Motor neuron (in vitro differentiated cells): ENCODE results near the gene CDC37L1. TPM values are rescaled to one million over a fixed set of nuclear protein-coding genes. Genes with fewer than 3 reads are reported as not detected.

Experiments used
- ATAC-seq, 8 experiments: fragments of 200-7000 bp; cut with Tn5 transposase; replicated peaks in 6 of 8; 2 replicates each; pipeline ENCODE4 v1.8.0; 2021; ENCODE audit warnings: mild to moderate bottlenecking in 8 of 8, moderate library complexity in 8 of 8
- H3K27ac ChIP-seq, 2 donors: fragments of 250-450 bp; sonication (Bioruptor Pico); 2 replicates each; pipeline ENCODE4 v1.9.0; 2021; ENCODE audit warnings: antibody characterized with exemption in 2 of 2, mild to moderate bottlenecking in 2 of 2, moderate library complexity in 1 of 2
- H3K4me1 ChIP-seq, 2 donors: fragments of 250-450 bp; sonication (Bioruptor Pico); replicated peaks in 1 of 2; 2 replicates each; pipeline ENCODE4 v1.6.1; 2021; ENCODE audit warnings: antibody characterized with exemption in 2 of 2, mild to moderate bottlenecking in 2 of 2, moderate library complexity in 1 of 2
- H3K4me3 ChIP-seq, 5 donors: fragments of 250-450 bp; sonication (Bioruptor Pico); 2 replicates each; pipeline ENCODE4 v1.9.0; 2021; ENCODE audit warnings: antibody characterized with exemption in 5 of 5, mild to moderate bottlenecking in 5 of 5, moderate library complexity in 4 of 5
- WGBS, 10 experiments: fragments of 450-650 bp; shearing (Covaris generic); methylation state at CpG; one replicate each; pipeline ENCODE4 v1.0.0; 2022; 5-methylcytosine and 5-hydroxymethylcytosine counted together
- in situ Hi-C, 9 experiments: fragments of 400-800 bp; cut with MboI; loops; one replicate each; pipeline ENCODE4 v1.15.0; 2021; ENCODE audit warnings: low sequenced_read_pairs in 9 of 9, low pct_unique_long_range_greater_than_20kb in 2 of 9; ENCODE audit not compliant: unreplicated experiment in 9 of 9
- total RNA-seq, 8 experiments: library from RNA; unstranded; fragments of 300-600 nt; gene quantifications; 2 replicates each; pipeline versions ENCODE4 v1.2.3 to v1.2.4, GENCODE V29; 2022

The CDC37L1 gene
- total RNA-seq, 8 experiments from 2014 or later: 15.4 to 35.6 (median 22.8) TPM

DNA sequence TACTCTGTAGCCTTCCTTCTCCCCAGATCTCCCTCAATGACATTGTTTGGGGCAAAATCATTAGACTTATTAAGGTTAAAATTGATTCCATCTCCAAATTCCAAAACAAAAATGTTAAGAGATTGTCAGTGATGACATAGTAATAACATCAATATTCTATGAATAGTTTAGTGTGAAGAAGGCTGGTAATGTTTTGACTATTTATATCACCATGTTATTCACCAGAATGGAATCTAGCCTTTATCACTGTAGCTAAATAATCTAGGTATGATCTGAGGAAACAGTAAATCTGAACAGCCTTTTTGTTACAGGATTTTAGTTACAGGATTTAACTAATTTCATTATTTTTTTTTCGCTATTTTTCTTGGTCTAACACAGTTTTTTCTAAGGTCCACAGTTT is 18.2 kb upstream of the CDC37L1 start:
- peaks cover 30 to 34% of the 10 kb centered on the region in 2 donors for H3K4me1 ChIP-seq
- H3K4me3 ChIP-seq: no peak overlapping the region
- no peak overlapping the region for H3K27ac ChIP-seq
- in situ Hi-C loops: loop anchor here in 1 of 9 experiments (25.0 kb wide), 1 partner anchor 274 kb away; no protein-coding TSS in a partner anchor
- whole genome bisulfite sequencing, 10 experiments: 69 to 100% (median 100%) methylated on average over 1 of the region's 1 CpG; no CpG with 5 or more reads in 1 of the 10 experiments
- no peak for ATAC-seq

DNA sequence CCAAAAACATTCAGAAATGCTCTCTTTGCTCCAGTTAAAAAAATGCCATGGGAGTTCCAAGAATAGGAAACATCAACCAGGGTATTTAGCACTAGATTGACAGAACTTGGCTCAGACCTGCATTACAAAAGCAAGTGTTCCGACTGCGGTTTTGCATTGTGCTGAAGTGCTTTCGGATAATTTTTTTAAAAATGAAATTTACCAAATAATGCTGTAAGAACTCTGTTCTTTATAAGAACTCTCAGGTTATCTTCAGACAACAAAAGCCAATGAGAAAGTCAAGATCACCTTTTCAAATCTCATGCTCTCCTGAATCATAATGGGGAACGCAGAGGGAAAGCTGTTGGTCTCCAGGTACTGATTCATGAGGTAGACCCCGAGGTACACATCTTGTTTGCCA is 17.8 kb upstream of the CDC37L1 start:
- H3K27ac ChIP-seq: no peak overlapping the region
- H3K4me1 ChIP-seq: peaks cover 30 to 37% of the 10 kb centered on the region in 2 donors
- ATAC-seq: no peak
- H3K4me3 ChIP-seq: peak overlapping the region; percentile 54 to 96 (median 75)
- in situ Hi-C loops: loop anchor here in 1 of 9 experiments (25.0 kb wide), 1 partner anchor 274 kb away; no protein-coding TSS in a partner anchor
- WGBS, 10 experiments: 0 to 36% (median 17%) methylated on average over 2 to 4 of the region's 5 CpGs; no CpG with 5 or more reads in 1 of the 10 experiments

DNA sequence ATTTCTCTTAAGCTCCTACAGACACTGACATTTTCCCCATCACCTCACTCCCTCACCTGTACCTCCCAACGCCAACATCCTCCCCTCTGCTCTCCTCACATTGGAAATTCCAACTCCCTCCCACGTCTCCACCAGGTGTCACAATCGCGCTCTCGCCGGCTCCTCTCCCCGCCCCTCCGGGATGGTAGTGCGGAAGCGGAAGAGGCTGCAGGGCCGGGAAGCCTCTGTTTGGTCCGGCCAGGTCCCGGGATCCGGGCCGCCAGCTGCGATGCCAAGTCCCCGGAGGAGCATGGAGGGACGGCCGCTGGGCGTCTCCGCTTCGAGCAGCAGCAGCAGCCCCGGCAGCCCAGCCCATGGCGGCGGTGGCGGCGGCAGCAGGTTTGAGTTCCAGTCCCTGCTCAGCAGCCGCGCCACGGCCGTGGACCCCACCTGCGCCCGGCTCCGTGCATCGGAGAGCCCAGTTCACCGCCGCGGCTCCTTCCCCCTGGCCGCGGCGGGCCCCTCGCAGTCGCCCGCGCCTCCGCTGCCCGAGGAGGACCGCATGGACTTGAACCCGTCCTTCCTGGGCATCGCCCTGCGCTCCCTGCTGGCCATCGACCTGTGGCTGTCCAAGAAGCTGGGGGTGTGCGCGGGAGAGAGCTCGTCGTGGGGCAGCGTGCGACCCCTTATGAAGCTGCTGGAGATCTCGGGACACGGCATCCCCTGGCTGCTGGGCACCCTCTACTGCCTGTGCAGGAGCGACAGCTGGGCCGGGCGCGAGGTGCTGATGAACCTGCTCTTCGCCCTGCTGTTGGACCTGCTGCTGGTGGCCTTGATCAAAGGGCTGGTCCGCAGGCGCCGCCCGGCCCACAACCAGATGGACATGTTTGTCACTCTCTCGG is 17.0 kb upstream of the CDC37L1 start, which contains the start of gene PLPP6:
PLPP6 (plus strand) TSS at position 187 of the 881 bp plus-strand sequence; CDS start at position 269, 82 bp downstream.
- 0 to 40% (median 0%) methylated on average over 1 to 9 of the region's 70 CpGs; no CpG with 5 or more reads in 5 of the 10 experiments for WGBS, 10 experiments
- H3K27ac ChIP-seq: peak within 1 kb of the TSS; percentile 5 to 66
- peaks cover 30 to 40% of the 10 kb centered on the region in 2 donors for H3K4me1 ChIP-seq
- ATAC-seq: peak; percentile 84 to 95 (median 88)
- H3K4me3 ChIP-seq: peak within 1 kb of the TSS; percentile 54 to 96 (median 75)
- in situ Hi-C loops: loop anchor here in 1 of 9 experiments (25.0 kb wide), 1 partner anchor 275 kb away; no protein-coding TSS in a partner anchor

- Histone ChIP-seq H3K27ac (peak overlapping the region in 1 of 2 donors; percentile 66), H3K4me3 (peak overlapping the region; percentile 54 to 96 (median 75)), H3K4me1 (peaks cover 30 to 40% of the 10 kb centered on the region in 2 donors)
- in situ Hi-C loops: loop anchor here in 1 of 9 experiments (25.0 kb wide), 1 partner anchor 276 kb away; no protein-coding TSS in a partner anchor
- WGBS, 10 experiments: 28 to 80% (median 74%) methylated on average over 1 to 12 of the region's 13 CpGs; no CpG with 5 or more reads in 2 of the 10 experiments
- ATAC-seq: peak in 6 of 8 experiments; percentile 1 to 51 (median 43)
These were observed 16.2 kb upstream of the CDC37L1 start for GRCh38 chr9:4662989-4663792.

GRCh38 chr9:4663956-4664355 is 15.4 kb upstream of the CDC37L1 start:
- in situ Hi-C loops: loop anchor here in 1 of 9 experiments (25.0 kb wide), 1 partner anchor 277 kb away; no protein-coding TSS in a partner anchor
- Histone ChIP-seq H3K27ac (no peak overlapping the region), H3K4me1 (peaks cover 30 to 40% of the 10 kb centered on the region in 2 donors), H3K4me3 (peak overlapping the region in 4 of 5 donors; percentile 3 to 75 (median 64))
- 71 to 100% (median 89%) methylated on average over 1 to 3 of the region's 3 CpGs; no CpG with 5 or more reads in 1 of the 10 experiments for WGBS, 10 experiments
- ATAC-seq: no peak

GRCh38 chr9:4665357-4665756 is 14.0 kb upstream of the CDC37L1 start:
- in situ Hi-C loops: loop anchor here in 1 of 9 experiments (25.0 kb wide), 1 partner anchor 278 kb away; no protein-coding TSS in a partner anchor

GRCh38 chr9:4666042-4666699 is 13.2 kb upstream of the CDC37L1 start, which contains the start of gene SPATA6L:
Gene SPATA6L, minus strand, starts transcription at chr9:4666480. Its CDS starts 230 bp downstream, at chr9:4666250.
- 0 to 63% (median 14%) methylated on average over 1 to 17 of the region's 36 CpGs for WGBS, 10 experiments
- Histone ChIP-seq H3K27ac (peak within 1 kb of the TSS in 1 of 2 donors; percentile 55), H3K4me3 (peak within 1 kb of the TSS; percentile 23 to 75 (median 54)), H3K4me1 (peaks cover 30 to 40% of the 10 kb centered on the region in 2 donors)
- ATAC-seq: peak; percentile 40 to 66 (median 60)
- in situ Hi-C loops: loop anchor here in 1 of 9 experiments (25.0 kb wide), 1 partner anchor 279 kb away; no protein-coding TSS in a partner anchor

More at GRCh38 chr9:4665357-4665756, 14.0 kb upstream of the CDC37L1 start:
- Histone ChIP-seq H3K4me1 (peaks cover 30 to 40% of the 10 kb centered on the region in 2 donors), H3K27ac (no peak overlapping the region), H3K4me3 (peak overlapping the region in 4 of 5 donors; percentile 39 to 75 (median 64))
- peak in 1 of 8 experiments; percentile 7 for ATAC-seq
- 40 to 100% (median 90%) methylated on average over 1 to 2 of the region's 2 CpGs; no CpG with 5 or more reads in 3 of the 10 experiments for WGBS, 10 experiments

DNA sequence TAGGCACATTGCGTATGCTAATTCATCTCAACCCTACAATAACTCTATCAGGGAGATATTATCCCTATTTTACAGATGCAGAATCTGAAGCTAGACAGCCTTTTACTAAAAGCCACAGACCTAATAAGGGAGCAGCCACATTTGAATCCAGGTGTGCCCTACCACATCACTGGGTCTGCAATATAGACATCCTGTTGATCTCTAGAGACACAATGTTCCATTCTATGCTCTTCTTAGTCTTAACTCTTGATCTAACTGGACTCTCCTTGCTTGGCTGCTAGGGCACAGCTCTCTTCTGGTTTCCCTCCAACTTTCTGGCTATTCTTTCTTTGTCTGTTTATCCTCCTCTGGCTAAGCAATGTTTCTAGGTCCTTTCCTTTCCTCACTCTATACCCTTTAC is 11.7 kb upstream of the CDC37L1 start:
- Histone ChIP-seq H3K27ac (no peak overlapping the region), H3K4me3 (no peak overlapping the region), H3K4me1 (peaks cover 30 to 40% of the 10 kb centered on the region in 2 donors)
- ATAC-seq: no peak
- 86 to 100% (median 100%) methylated on average over 1 of the region's 1 CpG; no CpG with 5 or more reads in 3 of the 10 experiments for WGBS, 10 experiments
- in situ Hi-C loops: loop anchor here in 1 of 9 experiments (25.0 kb wide), 1 partner anchor 280 kb away; no protein-coding TSS in a partner anchor

DNA sequence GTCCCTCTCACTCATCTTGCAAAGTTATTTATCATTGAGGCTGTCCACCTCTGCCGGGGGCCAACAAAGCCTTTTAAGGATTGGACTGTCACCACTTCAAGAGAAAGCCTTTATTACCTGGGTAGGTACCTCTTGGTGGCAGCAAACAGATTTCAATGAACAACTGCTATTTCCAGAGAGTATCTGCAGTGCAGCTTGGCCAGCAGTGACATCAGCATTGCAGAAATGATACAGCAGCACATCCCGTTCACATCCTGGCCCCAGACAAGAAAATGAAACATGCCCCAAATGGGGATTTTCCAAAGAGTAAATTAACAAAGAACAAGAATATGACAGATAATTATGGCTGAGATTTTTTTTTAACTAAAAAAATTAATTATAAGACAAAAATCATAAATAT is 10.8 kb upstream of the CDC37L1 start:
- Histone ChIP-seq H3K27ac (no peak overlapping the region), H3K4me3 (no peak overlapping the region), H3K4me1 (peaks cover 22 to 32% of the 10 kb centered on the region in 2 donors)
- no peak for ATAC-seq
- 14 to 100% (median 82%) methylated on average over 1 to 2 of the region's 2 CpGs for WGBS, 10 experiments
- in situ Hi-C loops: loop anchor here in 1 of 9 experiments (25.0 kb wide), 1 partner anchor 281 kb away; no protein-coding TSS in a partner anchor

DNA sequence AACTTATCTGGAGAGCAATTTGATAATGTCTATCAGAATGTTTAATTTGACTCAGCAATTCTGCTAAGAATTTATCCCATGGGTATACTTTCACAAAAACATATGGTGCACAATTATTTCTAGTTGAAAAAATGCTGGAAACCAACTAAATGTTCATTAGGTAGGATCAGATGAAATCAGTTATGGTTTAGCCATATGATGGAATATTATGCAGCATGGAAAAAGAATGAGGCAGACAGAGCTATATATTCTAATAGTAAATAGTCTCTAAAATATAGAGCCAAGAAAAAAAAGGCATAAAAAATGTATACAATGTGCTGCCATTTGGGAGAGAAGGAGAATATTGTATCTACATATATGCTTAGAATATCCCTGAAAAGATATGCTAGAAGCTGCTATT is 9.5 kb upstream of the CDC37L1 start:
- peaks cover 10 to 19% of the 10 kb centered on the region in 2 donors for H3K4me1 ChIP-seq
- in situ Hi-C loops: loop anchor here in 1 of 9 experiments (25.0 kb wide), 1 partner anchor 283 kb away; no protein-coding TSS in a partner anchor
- no peak for ATAC-seq
- H3K27ac ChIP-seq: no peak overlapping the region
- H3K4me3 ChIP-seq: no peak overlapping the region

DNA sequence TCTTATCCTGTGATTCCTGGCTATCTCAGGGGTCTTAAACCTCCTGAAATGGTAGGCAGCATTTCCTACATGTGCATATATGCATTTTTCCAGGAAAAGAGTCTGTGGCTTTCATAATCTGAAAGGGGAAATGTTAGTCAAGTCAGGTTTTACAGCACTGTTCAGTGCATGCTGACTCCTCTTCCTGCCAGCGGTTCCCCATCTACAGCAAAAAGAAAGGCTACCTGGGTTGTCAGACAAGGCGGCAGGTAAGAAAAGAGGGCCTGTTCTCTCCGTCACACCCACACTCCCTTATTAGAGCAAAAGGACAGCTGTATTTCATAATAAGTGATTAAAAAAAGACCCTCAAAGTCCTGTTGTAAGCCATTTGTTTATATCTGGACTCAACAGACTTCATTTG is 8.8 kb upstream of the CDC37L1 start:
- in situ Hi-C loops: loop anchor here in 1 of 9 experiments (25.0 kb wide), 1 partner anchor 283 kb away; no protein-coding TSS in a partner anchor
- no peak overlapping the region for H3K27ac ChIP-seq
- no peak for ATAC-seq
- 33 to 100% (median 66%) methylated on average over 1 to 3 of the region's 3 CpGs; no CpG with 5 or more reads in 2 of the 10 experiments for WGBS, 10 experiments
- peaks cover 3 to 12% of the 10 kb centered on the region in 2 donors for H3K4me1 ChIP-seq
- H3K4me3 ChIP-seq: no peak overlapping the region
